ENCODE data around the gene LASP1NB.
A peak's percentile ranks its signal among the peaks of the same experiment; 100 is the strongest.
"Not testable (repeated sequence)": the region's sequence is repeated elsewhere in the genome, so short reads cannot be mapped to it uniquely, and the experiment has no call there.

Gene LASP1NB

DNA sequence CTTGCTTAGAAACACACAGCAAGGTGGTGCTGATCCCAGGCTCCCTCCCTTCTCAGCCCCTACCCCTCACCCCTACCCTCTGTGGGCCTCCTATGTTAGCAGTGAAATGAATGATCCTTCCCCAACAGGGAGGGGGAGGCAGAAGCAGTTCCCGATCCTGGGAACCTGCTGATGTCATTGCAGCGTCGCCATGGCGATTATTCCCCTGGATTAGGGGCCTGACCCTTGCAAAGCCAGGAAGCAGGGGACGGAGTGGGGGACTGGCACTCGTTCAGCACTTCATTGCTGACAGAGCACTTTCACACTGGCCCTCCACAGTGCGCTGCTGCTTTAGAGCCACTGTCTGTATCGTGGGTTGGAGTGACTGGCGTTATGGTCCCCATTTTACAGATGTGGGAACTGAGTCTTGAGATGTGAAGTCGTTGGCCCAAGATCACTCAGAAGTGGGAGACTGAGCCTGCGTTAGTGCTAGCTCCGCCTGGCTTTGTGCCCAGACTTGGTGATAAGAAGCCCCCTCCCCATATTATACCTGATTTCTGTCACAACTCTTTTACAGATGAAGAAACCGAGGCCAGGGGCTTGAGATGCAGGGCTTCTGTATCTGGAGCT lies 29.0 kb upstream of the LASP1NB start:
- no peak for DNase-seq (ENCODE audit: low read depth in 2 of 3, low spot score in 2 of 3)

DNA sequence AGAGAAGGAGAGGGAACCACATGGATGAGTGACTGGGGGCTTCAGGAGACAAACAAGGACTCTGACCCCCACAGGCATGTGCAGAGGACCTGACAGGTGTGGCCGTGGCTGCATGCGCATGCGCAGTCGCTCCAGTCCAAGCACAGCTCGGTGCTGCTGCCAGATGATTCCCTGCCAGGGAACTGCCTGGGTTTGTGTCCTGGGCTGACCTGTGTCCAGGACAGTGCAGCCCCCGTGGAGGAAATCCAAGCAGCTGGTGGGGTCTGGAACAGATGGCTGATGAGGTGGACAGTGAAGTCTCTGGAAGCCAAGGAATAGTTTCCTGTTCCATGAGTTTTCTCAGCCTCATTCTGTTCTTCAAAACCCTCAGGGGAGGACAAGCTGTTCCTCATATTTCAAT lies 28.2 kb upstream of the LASP1NB start:
- DNase-seq (ENCODE audit: low read depth in 2 of 3, low spot score in 2 of 3) = no peak

DNA sequence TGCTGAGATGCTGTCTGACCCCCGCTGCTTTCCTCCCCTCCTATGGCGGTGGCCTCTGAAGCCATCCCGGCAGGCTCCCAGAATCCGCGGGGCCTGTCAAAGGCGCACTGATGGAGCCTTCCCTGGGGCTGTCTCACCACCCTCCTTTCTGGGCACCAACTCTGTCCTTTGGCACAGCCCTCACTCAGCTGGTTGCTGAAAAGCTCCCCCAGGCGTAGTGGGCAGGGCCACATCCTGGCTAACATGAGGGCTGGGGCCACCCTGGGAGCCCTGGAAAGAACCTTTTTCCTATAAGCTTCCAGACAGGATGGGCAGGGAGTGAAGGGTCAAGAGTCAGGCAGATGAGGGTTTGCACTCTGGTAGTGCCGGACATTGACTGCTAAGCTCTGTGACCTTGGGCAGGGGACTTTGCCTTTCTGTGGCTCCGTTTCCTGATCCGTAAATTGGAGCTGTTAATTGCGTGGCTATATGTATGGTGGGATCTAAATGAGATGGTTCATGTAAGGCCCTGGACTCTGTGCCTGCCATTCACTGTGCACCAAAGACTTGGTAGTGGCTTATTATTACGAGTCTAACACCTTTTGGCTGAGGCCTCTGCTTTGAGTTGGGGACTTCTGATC lies 27.6 kb upstream of the LASP1NB start:
- DNase-seq (ENCODE audit: low read depth in 2 of 3, low spot score in 2 of 3) = no peak

DNA sequence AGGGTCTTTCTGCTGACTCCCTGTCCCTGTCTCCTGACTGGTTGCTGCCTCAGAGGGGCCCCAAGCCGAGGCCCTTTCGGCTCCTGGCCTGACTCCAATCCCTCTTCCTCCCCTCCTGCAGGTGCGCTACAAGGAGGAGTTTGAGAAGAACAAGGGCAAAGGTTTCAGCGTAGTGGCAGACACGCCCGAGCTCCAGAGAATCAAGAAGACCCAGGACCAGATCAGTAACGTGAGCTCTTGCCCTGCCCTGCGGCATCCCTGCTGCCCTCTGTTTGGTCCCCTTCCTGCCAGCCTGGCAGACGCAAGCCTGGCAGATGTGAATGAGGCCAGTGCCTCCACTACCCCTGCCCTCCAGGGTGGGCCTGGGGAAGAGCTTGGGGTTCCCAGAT lies 27.1 kb upstream of the LASP1NB start:
- no peak for DNase-seq (ENCODE audit: low read depth in 2 of 3, low spot score in 2 of 3)

DNA sequence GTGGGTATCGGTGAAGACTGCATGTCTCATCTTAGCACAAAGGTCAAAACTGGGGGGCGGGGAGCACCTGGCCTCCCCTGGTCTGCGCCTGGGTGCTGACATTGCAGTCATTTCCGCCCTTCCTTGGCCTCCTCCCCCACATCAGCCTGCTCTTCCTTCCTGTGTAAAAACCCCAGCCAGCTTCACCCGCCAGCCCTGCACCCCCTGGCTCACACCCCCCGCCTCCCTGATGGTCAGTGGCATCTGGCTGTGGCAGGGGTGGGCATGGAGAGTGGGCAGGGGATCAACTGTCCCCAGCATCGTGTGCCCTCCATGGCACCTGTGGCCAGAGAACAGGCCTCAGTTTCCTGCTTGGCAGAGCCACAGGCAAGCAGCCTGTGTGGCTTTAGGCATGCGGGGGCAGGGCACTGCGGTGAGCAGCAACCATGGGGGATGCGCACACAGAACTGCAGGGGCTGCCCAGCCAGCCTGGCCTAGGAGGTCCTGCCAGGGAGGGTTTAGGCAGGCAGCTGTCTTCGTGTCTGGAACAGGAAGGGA lies 26.5 kb upstream of the LASP1NB start:
- DNase-seq (ENCODE audit: low read depth in 2 of 3, low spot score in 2 of 3) = peak; percentile 54 to 76 (median 71)

DNA sequence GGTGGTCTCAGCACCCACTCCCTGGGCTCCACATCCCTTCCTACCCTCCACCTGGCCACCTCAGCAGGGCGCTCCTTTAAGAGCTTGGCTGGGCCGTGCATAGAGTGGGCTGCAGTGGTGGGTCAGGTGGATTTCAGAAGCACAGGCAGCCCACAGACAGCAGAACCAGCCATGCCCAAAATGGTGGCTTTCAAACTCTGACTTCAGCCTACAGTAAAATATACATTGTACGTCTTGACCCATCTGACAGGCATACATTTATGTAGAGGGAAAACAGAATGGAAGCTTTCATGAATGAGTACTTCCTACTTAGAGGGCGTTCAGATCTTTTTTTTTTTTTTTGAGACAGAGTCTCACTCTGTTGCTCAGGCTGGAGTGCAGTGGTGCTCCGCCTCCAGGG lies 26.0 kb upstream of the LASP1NB start:
- no peak for DNase-seq (ENCODE audit: low read depth in 2 of 3, low spot score in 2 of 3)

DNA sequence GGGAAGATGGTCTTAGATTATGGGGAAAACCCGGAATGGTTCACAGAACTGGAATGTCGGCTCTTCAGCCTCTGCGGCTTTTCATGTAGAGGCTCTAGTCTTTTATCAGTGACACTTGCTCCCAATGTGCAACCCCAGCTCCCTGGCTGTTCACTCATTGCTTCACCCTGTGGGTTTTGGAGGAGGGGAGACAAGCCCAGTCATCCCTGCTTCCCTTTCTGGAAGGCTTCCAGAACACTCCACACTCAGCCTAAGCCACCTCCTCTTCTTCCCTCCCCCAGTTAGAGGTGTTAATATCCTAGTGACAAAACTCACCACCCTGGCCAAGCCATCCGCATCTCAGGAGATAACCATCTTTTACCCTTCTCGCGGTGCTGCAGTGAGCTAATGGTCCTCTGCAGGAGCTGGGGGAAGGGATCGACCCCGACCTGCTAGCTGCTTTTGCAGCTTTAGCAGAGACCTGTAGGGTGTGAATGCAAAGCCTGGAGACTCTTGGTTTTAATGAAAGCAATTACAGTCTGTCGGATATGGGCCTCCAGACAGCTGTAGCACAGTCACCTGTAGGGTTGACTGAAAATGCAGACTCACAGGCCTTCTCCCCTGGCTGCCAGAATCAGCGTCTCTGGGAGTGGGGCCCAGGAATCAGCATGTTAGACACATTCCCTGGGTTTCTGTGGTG lies 24.3 kb upstream of the LASP1NB start:
- peak in 2 of 3 donors; percentile 31 to 45 for DNase-seq (ENCODE audit: low read depth in 2 of 3, low spot score in 2 of 3)

DNA sequence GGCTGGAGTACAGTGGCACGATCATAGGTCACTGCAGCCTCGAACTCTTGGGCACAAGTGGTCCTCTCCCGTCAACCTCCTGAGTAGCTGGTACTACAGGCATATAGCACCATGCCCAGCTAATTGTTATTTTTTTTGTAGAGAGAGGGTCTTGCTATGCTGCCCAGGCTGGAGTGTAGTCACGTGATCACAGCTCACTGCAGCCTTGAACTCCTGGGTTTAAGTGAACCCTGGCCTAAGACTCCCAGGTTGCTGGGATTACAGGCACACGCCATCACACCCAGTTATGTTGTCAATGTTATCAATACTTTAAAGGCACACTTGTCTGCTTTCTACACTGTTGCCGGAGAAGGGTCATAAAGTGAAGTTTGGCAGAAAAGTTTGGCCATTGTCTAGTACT lies 22.0 kb upstream of the LASP1NB start:
- no peak for DNase-seq (ENCODE audit: low read depth in 2 of 3, low spot score in 2 of 3)

DNA sequence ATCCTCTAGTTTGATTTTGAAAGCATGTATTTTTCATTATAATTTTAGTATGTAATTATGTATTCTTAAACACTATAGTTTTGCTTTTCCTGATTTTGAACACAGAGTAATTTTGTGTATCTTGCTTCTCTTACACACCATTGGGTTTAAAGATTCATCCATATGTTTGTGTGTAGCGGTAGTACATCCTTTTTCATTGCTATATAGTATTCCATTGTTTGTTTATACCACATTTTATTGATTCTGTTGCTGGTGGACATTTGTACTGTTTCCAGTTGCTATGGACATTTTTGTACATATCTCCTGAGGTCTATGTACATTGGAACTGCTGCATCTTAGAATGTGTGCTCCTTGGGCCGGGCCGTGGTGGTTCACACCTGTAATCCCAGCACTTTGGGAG lies 20.5 kb upstream of the LASP1NB start:
- no peak for DNase-seq (ENCODE audit: low read depth in 2 of 3, low spot score in 2 of 3)

DNA sequence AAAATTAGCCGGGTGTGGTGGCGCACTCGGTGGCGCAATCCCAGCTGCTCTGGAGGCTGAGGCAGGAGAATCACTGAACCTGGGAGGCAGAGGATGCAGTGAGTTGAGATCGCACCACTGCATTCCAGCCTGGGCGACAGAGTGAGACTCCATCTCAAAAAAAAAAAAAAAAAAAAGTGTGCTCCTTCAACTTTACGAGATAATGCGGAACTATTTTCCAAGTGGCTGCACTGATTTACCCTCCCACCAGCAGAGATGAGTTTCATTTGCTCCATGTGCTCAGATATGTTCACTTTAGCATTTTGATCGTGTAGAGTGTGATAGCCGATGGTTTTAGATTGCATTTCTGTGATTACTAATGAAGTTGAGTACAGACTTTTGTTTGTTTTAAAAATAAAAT lies 20.0 kb upstream of the LASP1NB start:
- no peak for DNase-seq (ENCODE audit: low read depth in 2 of 3, low spot score in 2 of 3)

DNA sequence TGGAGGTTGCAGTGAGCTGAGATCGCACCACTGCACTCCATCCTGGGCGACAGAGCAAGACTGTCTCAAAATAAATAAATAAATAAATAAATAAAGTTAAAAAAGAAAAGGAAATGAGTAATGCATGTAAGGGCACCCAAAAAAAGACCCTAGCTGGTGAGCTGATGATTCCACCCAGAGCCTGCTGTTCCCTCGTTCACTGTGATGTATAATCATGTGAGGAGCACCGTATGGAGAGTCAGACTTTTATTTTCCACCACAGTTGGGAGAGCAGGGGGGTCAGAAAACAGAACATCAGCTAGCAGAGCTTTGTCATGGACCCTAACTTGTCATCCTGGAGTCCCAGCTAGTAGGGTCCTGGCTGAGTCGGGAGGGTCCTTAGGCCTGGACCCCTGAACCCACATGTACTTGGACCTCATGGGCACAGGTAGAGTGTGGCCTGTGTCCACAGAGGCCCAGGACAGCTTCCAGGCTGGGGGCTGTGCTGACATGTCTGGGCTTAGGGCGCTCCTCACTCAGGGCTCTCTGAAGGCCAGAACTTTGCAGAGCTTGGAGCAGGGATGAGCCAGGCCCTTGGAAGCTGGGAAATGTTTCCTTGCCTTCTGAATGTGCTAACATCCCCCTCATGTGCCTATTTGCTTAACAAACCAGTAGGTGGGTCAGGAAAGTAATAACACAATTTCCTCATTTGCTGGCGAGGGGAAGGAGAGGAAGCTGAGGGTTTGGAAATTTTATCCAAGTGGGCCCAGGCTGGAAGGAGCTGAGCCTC lies 18.8 kb upstream of the LASP1NB start:
- DNase-seq (ENCODE audit: low read depth in 2 of 3, low spot score in 2 of 3) = no peak

DNA sequence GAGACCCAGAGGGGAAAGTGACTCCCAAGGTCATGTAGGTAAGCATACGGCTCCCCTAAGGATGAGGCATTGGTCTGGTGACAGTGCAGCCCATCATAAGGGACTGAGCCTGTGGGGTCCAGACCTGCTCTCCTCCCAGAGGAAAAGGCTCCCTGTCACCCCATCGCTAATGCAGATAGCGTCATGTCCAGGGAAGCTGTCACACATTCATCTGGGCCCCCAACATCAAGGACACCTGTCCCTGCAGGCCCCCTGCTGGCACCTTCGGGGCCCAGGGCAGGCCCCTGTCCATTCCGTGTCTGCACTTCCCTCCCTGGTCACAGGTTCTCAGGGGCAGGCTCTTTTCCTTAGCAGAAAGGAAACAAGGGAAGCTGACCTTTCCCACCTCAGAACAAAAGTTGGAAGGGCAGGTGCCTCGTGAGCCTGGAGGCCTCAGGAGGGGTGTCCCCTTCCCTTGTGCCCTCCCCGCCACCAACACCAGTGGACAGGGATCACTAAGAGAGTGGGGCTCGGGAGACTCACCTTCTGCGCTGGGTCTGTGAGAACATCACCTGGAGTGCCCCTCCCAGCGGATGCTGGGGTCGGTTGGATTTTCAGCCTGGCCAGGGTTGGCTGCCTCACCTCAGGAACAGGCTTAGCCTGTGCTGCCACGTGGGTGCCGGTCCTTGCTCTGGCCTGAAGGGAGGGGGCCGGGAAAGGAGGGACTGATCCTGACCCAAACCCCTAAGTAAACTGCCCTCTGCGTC lies 17.3 kb upstream of the LASP1NB start:
- DNase-seq (ENCODE audit: low read depth in 2 of 3, low spot score in 2 of 3) = no peak

DNA sequence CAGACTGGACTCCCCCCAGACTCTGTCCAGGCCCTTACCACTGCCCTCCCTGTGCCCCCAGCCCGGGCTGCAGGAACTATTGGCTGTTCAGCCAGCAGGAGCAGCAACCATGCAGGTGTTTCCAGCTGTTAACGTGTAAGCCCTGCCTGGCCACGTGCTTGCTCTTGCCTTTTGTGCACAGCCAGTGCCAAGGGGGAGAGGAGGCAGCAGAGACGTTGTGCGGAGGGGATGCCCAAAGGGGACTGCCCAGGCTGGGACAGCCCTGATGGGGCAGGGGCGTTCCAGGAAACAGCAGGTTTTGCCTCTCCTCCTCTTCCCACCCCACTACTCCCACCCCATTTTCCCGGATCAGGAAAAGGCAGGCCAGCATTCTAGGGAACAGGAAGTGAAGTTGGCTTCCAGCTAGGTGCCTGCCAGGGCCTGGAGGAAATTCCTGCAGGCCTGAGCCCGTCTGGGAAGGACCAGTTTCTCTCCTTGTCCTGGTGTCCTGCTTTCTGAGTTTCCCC lies 16.7 kb upstream of the LASP1NB start:
- DNase-seq (ENCODE audit: low read depth in 2 of 3, low spot score in 2 of 3) = no peak

DNA sequence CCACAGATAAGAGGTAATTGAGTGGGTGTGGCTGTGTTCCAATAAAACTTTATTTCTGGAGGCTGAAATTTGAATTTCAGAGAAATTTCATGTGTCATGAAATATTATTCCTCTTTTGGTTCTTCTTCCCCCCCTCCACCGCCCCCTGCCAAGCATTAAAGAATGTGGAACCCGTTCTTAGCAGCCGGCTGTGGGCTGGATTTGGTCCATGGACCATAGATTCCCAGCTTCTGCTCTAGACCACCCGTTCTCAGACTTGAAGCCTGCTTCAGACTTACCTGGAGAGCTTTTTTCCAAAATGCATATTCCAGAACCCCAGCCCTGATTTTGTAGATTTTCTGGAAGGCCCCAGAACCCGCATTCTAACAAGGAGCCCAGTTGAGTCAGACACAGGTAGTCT lies 15.1 kb upstream of the LASP1NB start:
- DNase-seq (ENCODE audit: low read depth in 2 of 3, low spot score in 2 of 3) = no peak

DNA sequence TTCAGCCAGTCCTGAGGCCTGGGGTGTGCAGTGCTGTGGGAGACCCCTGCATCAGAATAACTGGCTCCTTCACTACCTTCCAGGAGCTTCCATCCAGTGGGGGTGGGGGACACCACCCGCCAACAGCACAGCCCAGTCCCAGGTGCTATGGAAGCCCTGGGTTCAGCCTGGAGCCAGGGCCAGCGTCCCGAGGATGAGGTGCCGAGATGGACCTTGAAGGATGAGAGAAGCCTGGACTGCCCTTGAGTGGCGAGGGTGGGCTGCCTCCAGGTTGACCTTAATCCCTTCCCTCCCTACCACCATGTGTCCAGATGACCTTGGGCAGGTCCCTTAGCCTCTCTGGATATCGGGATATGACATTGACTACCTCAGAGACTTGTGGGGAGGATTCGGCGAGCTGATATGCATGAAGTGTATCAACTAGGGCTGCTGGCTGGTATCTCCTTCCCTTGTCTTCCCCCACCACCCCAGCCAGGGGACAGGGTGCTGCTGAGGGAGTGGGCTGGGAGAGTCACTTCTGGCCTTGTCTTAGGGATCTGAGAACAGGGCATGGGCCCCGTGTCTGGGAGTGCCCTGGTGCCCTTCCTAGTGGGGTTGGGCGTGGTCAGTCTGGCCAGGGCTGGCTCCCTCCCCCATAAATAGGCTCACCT lies 14.2 kb upstream of the LASP1NB start:
- no peak for DNase-seq (ENCODE audit: low read depth in 2 of 3, low spot score in 2 of 3)

DNA sequence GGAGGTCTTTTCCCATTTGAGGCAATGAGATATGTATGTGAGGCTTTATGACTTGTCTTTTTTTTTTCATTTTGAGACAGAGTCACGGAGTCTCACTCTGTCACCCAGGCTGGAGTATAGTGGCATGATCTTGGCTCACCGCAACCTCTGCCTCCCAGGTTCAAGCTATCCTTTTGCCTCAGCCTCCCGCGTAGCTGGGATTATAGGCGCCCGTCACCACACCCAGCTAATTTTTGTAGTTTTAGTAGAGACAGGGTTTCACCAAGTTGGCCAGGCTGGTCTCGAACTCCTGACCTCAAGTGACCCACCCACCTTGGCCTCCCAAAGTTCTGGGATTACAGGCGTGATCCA lies 13.7 kb upstream of the LASP1NB start:
- not testable (repeated sequence) for DNase-seq (ENCODE audit: low read depth in 2 of 3, low spot score in 2 of 3)

DNA sequence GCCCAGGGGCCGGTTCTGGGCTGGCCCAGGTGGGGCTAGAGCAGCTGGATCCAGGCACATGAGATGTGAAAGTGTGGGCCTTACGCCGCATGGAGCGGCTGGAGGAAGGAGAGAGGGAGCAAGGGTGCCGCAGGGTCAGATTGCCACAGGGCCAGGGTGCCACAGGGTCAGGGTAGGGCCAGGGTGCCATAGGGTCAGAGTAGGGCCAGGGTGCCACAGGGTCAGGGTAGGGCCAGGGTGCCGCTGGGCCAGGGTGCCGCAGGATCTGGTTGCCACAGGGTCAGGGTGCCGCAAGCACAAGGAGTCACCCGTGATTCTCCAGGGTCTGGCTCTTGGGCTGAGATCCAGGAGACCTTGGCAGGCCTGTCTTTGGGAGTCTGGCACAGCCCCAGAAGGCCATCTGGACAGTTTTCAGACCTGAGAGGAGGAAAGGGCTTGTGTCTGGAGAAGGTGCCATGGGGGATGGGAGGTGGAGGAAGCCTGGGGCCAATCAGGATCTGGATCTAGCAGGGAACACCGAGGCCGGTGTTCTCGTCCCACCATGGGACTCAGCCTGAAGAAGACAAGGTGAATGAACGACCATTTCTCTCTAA lies 13.1 kb upstream of the LASP1NB start:
- DNase-seq (ENCODE audit: low read depth in 2 of 3, low spot score in 2 of 3) = no peak

DNA sequence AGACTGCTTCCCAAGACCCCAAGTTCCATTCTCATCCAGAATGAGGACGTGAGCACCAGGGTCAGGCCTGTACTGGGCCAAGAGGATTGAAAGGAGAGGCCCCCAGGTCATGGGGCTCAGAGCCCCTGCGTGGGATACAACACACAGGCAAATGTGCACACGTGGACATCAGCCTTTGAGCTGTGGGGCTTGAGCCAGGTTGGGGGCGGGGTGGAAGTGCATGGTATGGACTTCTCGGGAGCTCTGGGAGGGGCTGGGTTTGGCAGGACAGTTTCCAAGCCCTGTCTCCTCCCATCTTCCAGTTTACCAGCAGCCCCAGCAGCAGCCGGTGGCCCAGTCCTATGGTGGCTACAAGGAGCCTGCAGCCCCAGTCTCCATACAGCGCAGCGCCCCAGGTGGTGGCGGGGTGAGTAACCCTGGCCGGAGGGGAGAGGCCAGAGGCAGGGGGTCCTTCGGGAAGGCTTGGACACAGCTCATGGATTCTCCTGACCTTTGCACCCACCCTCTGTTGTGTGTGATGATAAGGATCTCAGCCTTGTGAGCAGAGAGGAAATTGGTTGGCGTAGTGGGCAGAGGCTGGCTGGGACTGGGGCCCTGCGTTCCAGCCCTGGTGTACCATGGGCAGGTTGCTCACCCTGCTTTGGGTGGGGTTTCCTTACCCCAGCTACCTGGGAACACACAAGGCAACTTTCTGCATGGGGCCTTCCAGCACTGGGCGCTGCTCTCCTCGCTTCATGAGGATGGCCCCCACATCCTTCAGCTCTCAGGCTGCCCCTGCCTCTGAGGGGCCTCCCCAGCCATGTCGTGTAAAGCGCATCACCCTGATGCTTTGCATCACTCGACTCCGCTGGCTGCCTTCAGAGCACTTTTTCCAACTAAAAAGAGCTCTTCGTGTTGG lies 10.4 kb upstream of the LASP1NB start:
- DNase-seq (ENCODE audit: low read depth in 2 of 3, low spot score in 2 of 3) = no peak

DNA sequence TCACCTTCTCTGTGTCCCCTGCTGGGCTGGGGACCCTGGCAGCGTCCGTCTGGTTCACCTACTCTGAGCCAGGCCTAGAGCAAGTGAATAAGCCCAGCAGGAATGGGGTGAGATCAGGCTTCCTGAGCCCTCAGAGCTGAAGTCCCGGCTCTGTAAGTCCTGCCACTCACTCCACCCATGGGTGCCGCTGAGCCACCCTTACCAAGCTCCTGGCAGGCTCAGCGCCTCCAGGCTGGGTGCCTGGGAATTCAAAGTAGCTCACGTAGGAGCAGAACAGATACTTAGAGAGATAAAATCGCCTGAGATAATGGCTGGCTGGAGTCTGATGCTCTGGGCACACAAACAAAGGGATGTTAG lies 9.8 kb upstream of the LASP1NB start:
- DNase-seq (ENCODE audit: low read depth in 2 of 3, low spot score in 2 of 3) = no peak

Measured in hematopoietic multipotent progenitor cell (in vitro differentiated cells).